ENCODE data around the gene KLF9. TPM values are rescaled to one million over a fixed set of nuclear protein-coding genes. Genes with fewer than 3 reads are reported as not detected.

KLF9 gene
- total RNA-seq, 1 experiment from 2014 or later: 0.34 TPM

- ChIA-PET POLR2A (ENCODE audit: low non-redundant PET) (no interaction called here), CTCF (no interaction called here)
- no peaks in the 10 kb centered on the region for H3K36me3 ChIP-seq (ENCODE audit: insufficient read depth, low read length, poor library complexity, severe bottlenecking)
- no peak overlapping the region for H3K4me3 ChIP-seq (ENCODE audit: low read depth, low read length, poor library complexity, severe bottlenecking)
- H3K4me1 ChIP-seq (ENCODE audit: insufficient read depth, low read length, poor library complexity, severe bottlenecking): no peaks in the 10 kb centered on the region
- H3K9me3 ChIP-seq (ENCODE audit: low read depth, low read length, poor library complexity, severe bottlenecking): no peaks in the 10 kb centered on the region
- no TSS peak for BruUV-seq (replicated peaks)
- no peak for DNase-seq (ENCODE audit: low spot score)
- intact Hi-C loops (cut with micrococcal nuclease; ENCODE audit: unreplicated experiment): loop anchor here (5.0 kb wide), 1 partner anchor 72 kb away; no protein-coding TSS in a partner anchor
- no peaks in the 10 kb centered on the region for H3K27me3 ChIP-seq (replicated peaks; ENCODE audit: insufficient read depth, low read depth, low read length, poor library complexity)
- TF ChIP-seq CTCF (conservative IDR thresholded peaks at IDR 0.05; ENCODE audit: low read depth, low read length): no peak
- TF ChIP-seq EZH2 (IDR thresholded peaks at IDR 0.05; ENCODE audit: borderline replicate concordance, low read depth, low read length, poor library complexity, severe bottlenecking): no peak
- H3K27ac ChIP-seq (ENCODE audit: low read depth, low read length, poor library complexity, severe bottlenecking): no peak overlapping the region
Measured at GRCh38 chr9:70448919-70449318, 34.5 kb upstream of the KLF9 start.

- no TSS peak for BruUV-seq (replicated peaks)
- Histone ChIP-seq H3K4me1 (ENCODE audit: insufficient read depth, low read length, poor library complexity, severe bottlenecking) (no peaks in the 10 kb centered on the region), H3K36me3 (ENCODE audit: insufficient read depth, low read length, poor library complexity, severe bottlenecking) (no peaks in the 10 kb centered on the region), H3K27ac (ENCODE audit: low read depth, low read length, poor library complexity, severe bottlenecking) (no peak overlapping the region), H3K27me3 (replicated peaks; ENCODE audit: insufficient read depth, low read depth, low read length, poor library complexity) (no peaks in the 10 kb centered on the region), H3K4me3 (ENCODE audit: low read depth, low read length, poor library complexity, severe bottlenecking) (no peak overlapping the region), H3K9me3 (ENCODE audit: low read depth, low read length, poor library complexity, severe bottlenecking) (no peaks in the 10 kb centered on the region)
- intact Hi-C loops (cut with micrococcal nuclease; ENCODE audit: unreplicated experiment): loop anchor here (5.0 kb wide), 1 partner anchor 68 kb away; no protein-coding TSS in a partner anchor
- ChIA-PET CTCF (no interaction called here), POLR2A (ENCODE audit: low non-redundant PET) (no interaction called here)
- TF ChIP-seq EZH2 (IDR thresholded peaks at IDR 0.05; ENCODE audit: borderline replicate concordance, low read depth, low read length, poor library complexity, severe bottlenecking): no peak
- no peak for TF ChIP-seq CTCF (conservative IDR thresholded peaks at IDR 0.05; ENCODE audit: low read depth, low read length)
- DNase-seq (ENCODE audit: low spot score): no peak
Measured at GRCh38 chr9:70444904-70445303, 30.4 kb upstream of the KLF9 start.

GRCh38 chr9:70442328-70442848, 27.9 kb upstream of the KLF9 start:
- Histone ChIP-seq H3K9me3 (ENCODE audit: low read depth, low read length, poor library complexity, severe bottlenecking) (no peaks in the 10 kb centered on the region), H3K4me3 (ENCODE audit: low read depth, low read length, poor library complexity, severe bottlenecking) (no peak overlapping the region), H3K4me1 (ENCODE audit: insufficient read depth, low read length, poor library complexity, severe bottlenecking) (no peaks in the 10 kb centered on the region), H3K27me3 (replicated peaks; ENCODE audit: insufficient read depth, low read depth, low read length, poor library complexity) (no peaks in the 10 kb centered on the region), H3K36me3 (ENCODE audit: insufficient read depth, low read length, poor library complexity, severe bottlenecking) (no peaks in the 10 kb centered on the region), H3K27ac (ENCODE audit: low read depth, low read length, poor library complexity, severe bottlenecking) (no peak overlapping the region)
- intact Hi-C loops (cut with micrococcal nuclease; ENCODE audit: unreplicated experiment): no loop called here
- no TSS peak for BruUV-seq (replicated peaks)
- DNase-seq (ENCODE audit: low spot score): no peak
- POLR2A ChIA-PET (ENCODE audit: low non-redundant PET): no interaction called here
- CTCF ChIA-PET: no interaction called here
- TF ChIP-seq CTCF (conservative IDR thresholded peaks at IDR 0.05; ENCODE audit: low read depth, low read length) (no peak), EZH2 (IDR thresholded peaks at IDR 0.05; ENCODE audit: borderline replicate concordance, low read depth, low read length, poor library complexity, severe bottlenecking) (no peak)
